Left ventricle myocardium inferior (tissue), 1 donor: ENCODE measurements around the gene TMEM132D. TPM values are rescaled to one million over a fixed set of nuclear protein-coding genes. Genes with fewer than 3 reads are reported as not detected.

ENCODE experiments used
- DNase-seq: peaks from one replicate; pipeline ENCODE4 v3.0.0-alpha.2; 2020
- H3K27ac ChIP-seq: fragments of 200-600 bp; replicated peaks from 2 replicates; pipeline ENCODE4 v1.8.0; 2021
- H3K27me3 ChIP-seq: fragments of 200-600 bp; 2 replicates; pipeline ENCODE4 v1.8.0; 2021; ENCODE audit warnings: low read depth
- H3K36me3 ChIP-seq: fragments of 200-600 bp; 2 replicates; pipeline ENCODE4 v1.8.0; 2021
- H3K4me1 ChIP-seq: fragments of 200-600 bp; 2 replicates; pipeline ENCODE4 v1.8.0; 2021
- H3K4me3 ChIP-seq: fragments of 200-600 bp; 2 replicates; pipeline ENCODE4 v1.8.0; 2021; ENCODE audit warnings: mild to moderate bottlenecking, moderate library complexity
- H3K9me3 ChIP-seq: fragments of 200-600 bp; replicated peaks from 2 replicates; pipeline ENCODE4 v1.8.0; 2021
- intact Hi-C: fragments of 100-400 bp; cut with micrococcal nuclease; formaldehyde crosslinking; loops from one replicate; pipeline ENCODE4 v1.11.0; 2022
- total RNA-seq: library from RNA; stranded (reverse); fragmentation: NEBNext Ultra II Directional; extraction: Animal tissue kit (Norgen Biotek cat#: 25700); gene quantifications from one replicate; pipeline ENCODE4 v1.2.1, GENCODE V29; 2021
- TF ChIP-seq, protein P1 (sequence below): fragments of 200-600 bp; IDR thresholded peaks from 2 replicates; pipeline ENCODE4 v1.8.0; 2021; ENCODE audit warnings: antibody characterized with exemption, mild to moderate bottlenecking, borderline replicate concordance
- donor health status: DM: no; HTN: yes; CAD: no; lungs with severe emphysema.

Gene TMEM132D
- total RNA-seq, 1 donor from 2014 or later: not detected

- no peak overlapping the region for H3K27ac ChIP-seq
- no peaks in the 10 kb centered on the region for H3K4me1 ChIP-seq
- DNase-seq: no peak
These were observed 414.6 kb downstream of the TMEM132D start for GRCh38 chr12:129489100-129489676.

GRCh38 chr12:129486931-129487330, 416.9 kb downstream of the TMEM132D start:
- Histone ChIP-seq H3K27ac (no peak overlapping the region), H3K9me3 (no peaks in the 10 kb centered on the region), H3K36me3 (no peaks in the 10 kb centered on the region), H3K4me3 (no peak overlapping the region), H3K27me3 (peaks cover 6% of the 10 kb centered on the region), H3K4me1 (no peaks in the 10 kb centered on the region)
- DNase-seq: no peak
- TF ChIP-seq, protein P1, sequence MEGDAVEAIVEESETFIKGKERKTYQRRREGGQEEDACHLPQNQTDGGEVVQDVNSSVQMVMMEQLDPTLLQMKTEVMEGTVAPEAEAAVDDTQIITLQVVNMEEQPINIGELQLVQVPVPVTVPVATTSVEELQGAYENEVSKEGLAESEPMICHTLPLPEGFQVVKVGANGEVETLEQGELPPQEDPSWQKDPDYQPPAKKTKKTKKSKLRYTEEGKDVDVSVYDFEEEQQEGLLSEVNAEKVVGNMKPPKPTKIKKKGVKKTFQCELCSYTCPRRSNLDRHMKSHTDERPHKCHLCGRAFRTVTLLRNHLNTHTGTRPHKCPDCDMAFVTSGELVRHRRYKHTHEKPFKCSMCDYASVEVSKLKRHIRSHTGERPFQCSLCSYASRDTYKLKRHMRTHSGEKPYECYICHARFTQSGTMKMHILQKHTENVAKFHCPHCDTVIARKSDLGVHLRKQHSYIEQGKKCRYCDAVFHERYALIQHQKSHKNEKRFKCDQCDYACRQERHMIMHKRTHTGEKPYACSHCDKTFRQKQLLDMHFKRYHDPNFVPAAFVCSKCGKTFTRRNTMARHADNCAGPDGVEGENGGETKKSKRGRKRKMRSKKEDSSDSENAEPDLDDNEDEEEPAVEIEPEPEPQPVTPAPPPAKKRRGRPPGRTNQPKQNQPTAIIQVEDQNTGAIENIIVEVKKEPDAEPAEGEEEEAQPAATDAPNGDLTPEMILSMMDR: no peak
- intact Hi-C loops: no loop called here

More at GRCh38 chr12:129489100-129489676, 414.6 kb downstream of the TMEM132D start:
- no peaks in the 10 kb centered on the region for H3K9me3 ChIP-seq
- TF ChIP-seq, protein P1: no peak
- H3K27me3 ChIP-seq: peaks cover 21% of the 10 kb centered on the region
- intact Hi-C loops: no loop called here
- no peak overlapping the region for H3K4me3 ChIP-seq
- no peaks in the 10 kb centered on the region for H3K36me3 ChIP-seq

DNA sequence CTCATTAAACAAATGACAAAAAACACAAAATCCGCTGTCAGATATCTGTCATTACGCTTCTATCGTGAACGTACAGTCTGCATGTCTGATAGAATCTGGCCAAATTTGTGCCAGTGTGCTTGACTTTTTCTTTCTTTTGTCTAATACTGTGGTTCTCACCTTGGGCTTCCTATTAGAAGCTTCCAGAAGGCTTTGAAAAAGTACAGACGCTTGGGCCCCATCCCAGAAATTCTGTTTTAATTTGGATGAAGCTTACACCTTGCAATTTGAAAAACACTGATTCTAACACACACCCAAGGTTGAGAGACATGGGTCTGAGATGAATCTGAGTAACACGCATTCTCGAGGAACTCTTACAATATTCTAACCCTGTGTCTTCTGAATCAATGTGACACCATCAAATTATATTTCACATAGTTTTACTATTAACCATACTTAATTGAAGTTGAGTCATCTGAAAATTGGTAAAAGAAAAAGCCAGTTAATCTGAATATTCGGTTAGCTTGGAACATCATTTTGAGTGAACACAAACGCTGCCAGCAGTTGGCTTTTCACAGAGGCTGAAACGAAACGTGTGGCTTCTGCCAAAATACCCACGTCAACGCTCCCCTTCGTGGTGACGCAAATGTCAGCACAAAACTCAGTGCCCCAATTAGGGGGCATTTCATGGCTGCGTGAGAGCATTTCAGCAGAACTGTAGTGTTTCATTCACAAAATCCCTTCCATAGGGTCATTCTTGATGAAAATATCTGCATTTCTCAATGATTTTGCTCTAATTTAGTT, 420.5 kb downstream of the TMEM132D start:
- intact Hi-C loops: no loop called here
- no peak for DNase-seq
- Histone ChIP-seq H3K4me1 (no peaks in the 10 kb centered on the region), H3K36me3 (no peaks in the 10 kb centered on the region), H3K9me3 (no peaks in the 10 kb centered on the region), H3K27ac (no peak overlapping the region), H3K27me3 (peaks cover 9% of the 10 kb centered on the region), H3K4me3 (no peak overlapping the region)
- TF ChIP-seq, protein P1: no peak

DNA sequence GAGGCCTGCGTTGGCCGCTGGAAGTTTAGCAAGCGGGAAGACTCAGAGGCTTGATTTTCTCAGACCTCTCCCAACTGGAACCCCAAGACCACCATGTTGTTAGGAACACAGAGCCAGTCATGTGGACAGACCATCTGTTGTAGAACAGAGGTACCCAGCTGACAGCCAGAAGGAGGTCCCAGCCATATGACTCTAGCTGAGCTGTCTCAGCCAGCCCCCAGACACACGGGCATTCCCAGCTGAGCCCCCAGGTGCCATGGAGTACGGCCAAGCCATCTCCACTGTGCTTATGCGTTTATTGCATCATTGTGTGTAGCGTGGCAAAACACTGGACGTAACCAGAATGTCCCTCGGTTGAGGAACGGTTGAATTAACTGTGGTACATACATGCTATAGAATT, 421.9 kb downstream of the TMEM132D start:
- Histone ChIP-seq H3K4me1 (no peaks in the 10 kb centered on the region), H3K36me3 (no peaks in the 10 kb centered on the region), H3K9me3 (no peaks in the 10 kb centered on the region), H3K27me3 (peaks cover 9% of the 10 kb centered on the region), H3K4me3 (no peak overlapping the region), H3K27ac (no peak overlapping the region)
- TF ChIP-seq, protein P1: no peak
- intact Hi-C loops: no loop called here
- no peak for DNase-seq

DNA sequence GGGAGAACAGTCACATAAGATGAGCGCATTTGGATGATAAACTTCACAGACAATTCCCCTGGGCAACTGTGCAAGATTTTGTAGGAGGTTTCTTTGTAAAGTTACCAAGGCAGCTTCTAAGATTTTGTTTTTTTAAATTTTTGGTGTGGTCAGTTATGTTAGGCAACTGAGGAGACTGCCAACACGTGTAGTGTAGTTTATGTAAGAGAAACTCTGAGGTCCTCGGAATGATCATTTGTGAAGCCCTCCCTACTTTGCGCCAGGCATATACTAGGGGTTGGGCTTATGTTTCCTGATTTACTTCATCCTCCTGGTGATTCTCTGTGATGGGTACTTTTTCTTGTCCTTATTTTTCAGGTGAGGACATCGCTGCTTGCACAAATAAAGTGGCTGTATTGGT, 433.6 kb downstream of the TMEM132D start:
- TF ChIP-seq, protein P1: no peak
- Histone ChIP-seq H3K4me1 (no peaks in the 10 kb centered on the region), H3K36me3 (no peaks in the 10 kb centered on the region), H3K4me3 (no peak overlapping the region), H3K27ac (no peak overlapping the region), H3K27me3 (no peaks in the 10 kb centered on the region), H3K9me3 (no peaks in the 10 kb centered on the region)
- intact Hi-C loops: no loop called here
- DNase-seq: no peak
